ENCODE measurements around the gene AP4M1. TPM values are rescaled to one million over a fixed set of nuclear protein-coding genes. Genes with fewer than 3 reads are reported as not detected.
A peak's percentile ranks its signal among the peaks of the same experiment; 100 is the strongest.

Gene AP4M1
- total and polyA plus RNA-seq, 9 of the 15 experiments (the other 6 are each of a cell fraction or from before 2014, with no cell fraction given) = 1.3 to 30.9 (median 14.1) TPM

- TF ChIP-seq KLF13 (tag; IDR thresholded peaks at IDR 0.05; ENCODE audit: borderline replicate concordance, low read depth) (peak; percentile 99), ZSCAN32 (CRISPR knock-in tag; IDR thresholded peaks at IDR 0.05) (no peak), SMARCA5 (IDR thresholded peaks at IDR 0.05) (no peak), ZFP36 (IDR thresholded peaks at IDR 0.05; ENCODE audit: low read depth, low read length, partially characterized antibody) (no peak), ARID4B (CRISPR knock-in tag; IDR thresholded peaks at IDR 0.05) (peak; percentile 95), ZNF124 (CRISPR knock-in tag; IDR thresholded peaks at IDR 0.05) (no peak), ELF4 (CRISPR knock-in tag; IDR thresholded peaks at IDR 0.05) (peak; percentile 72), BHLHE40 (IDR thresholded peaks at IDR 0.05; ENCODE audit: low read length) (no peak), TCF3 (CRISPR knock-in tag; IDR thresholded peaks at IDR 0.05) (no peak), SMAD4 (CRISPR knock-in tag; conservative IDR thresholded peaks at IDR 0.05) (peak; percentile 72; the same call in 1 of the 2 replicates), MBD2 (IDR thresholded peaks at IDR 0.05; ENCODE audit: borderline replicate concordance, low read depth) (peak; percentile 34; the same call in 1 of the 2 replicates), PHF8 (IDR thresholded peaks at IDR 0.05; ENCODE audit: borderline replicate concordance, low read length) (peak; percentile 17; the same call in 1 of the 2 replicates), ZNF12 (CRISPR knock-in tag; IDR thresholded peaks at IDR 0.05) (no peak), ZBTB17 (CRISPR knock-in tag; IDR thresholded peaks at IDR 0.05) (peak; percentile 61; the same call in 1 of the 2 replicates), ZEB2 (IDR thresholded peaks at IDR 0.05) (peak; percentile 40; the same call in 1 of the 2 replicates), THRA (IDR thresholded peaks at IDR 0.05) (no peak), E2F3 (CRISPR knock-in tag; IDR thresholded peaks at IDR 0.05) (peak; percentile 95), KDM2B (CRISPR knock-in tag; IDR thresholded peaks at IDR 0.05) (peak; percentile 16; the same call in 1 of the 2 replicates), RBM34 (IDR thresholded peaks at IDR 0.05; ENCODE audit: borderline replicate concordance, insufficient read depth, low read length) (no peak), NCOA6 (IDR thresholded peaks at IDR 0.05) (no peak), MEF2A (IDR thresholded peaks at IDR 0.05; ENCODE audit: control insufficient read depth, low read depth, low read length) (no peak), HIVEP1 (CRISPR knock-in tag; IDR thresholded peaks at IDR 0.05) (0 out of 2 replicates have a peak, but pooled peaks have one; percentile 22), ZKSCAN3 (CRISPR knock-in tag; IDR thresholded peaks at IDR 0.05) (no peak)
- TF ChIP-seq, protein P1, sequence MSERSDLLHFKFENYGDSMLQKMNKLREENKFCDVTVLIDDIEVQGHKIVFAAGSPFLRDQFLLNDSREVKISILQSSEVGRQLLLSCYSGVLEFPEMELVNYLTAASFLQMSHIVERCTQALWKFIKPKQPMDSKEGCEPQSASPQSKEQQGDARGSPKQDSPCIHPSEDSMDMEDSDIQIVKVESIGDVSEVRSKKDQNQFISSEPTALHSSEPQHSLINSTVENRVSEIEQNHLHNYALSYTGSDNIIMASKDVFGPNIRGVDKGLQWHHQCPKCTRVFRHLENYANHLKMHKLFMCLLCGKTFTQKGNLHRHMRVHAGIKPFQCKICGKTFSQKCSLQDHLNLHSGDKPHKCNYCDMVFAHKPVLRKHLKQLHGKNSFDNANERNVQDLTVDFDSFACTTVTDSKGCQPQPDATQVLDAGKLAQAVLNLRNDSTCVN (CRISPR knock-in tag; IDR thresholded peaks at IDR 0.05) = no peak; the same call in 1 of the 2 replicates
Observed at GRCh38 chr7:100100420-100101015, 925 bp upstream of the AP4M1 start (continued).

All from K562 (cell line).